Caco-2 (cell line): ENCODE results near the gene TRIP13. TPM values are rescaled to one million over a fixed set of nuclear protein-coding genes. Genes with fewer than 3 reads are reported as not detected.

Experiments used
- BruUV-seq: library from RNA; stranded (reverse); fragments of 400-500 nt; replicated peaks from 2 replicates; lab custom pipeline; 2021; lab: Mats Ljungman, UMichigan
- CTCF ChIA-PET: fragments of 300-600 bp; sonication (Branson Sonifier 250); formaldehyde crosslinking; loops from one replicate; lab custom pipeline; 2022; ENCODE audit warnings: antibody characterized with exemption; lab: Charles Lee
- POLR2A ChIA-PET: fragments of 300-600 bp; sonication (Branson Sonifier 250); formaldehyde crosslinking; loops from one replicate; lab custom pipeline; 2022; ENCODE audit warnings: antibody characterized with exemption; lab: Charles Lee
- DNase-seq, 2 experiments: peaks; one replicate each; pipeline versions ENCODE4 v3.0.0 to v3.0.0-alpha.2; 2020 to 2022
- H3K27me3 ChIP-seq: replicated peaks from 2 replicates; pipeline ENCODE4 v1.6.0; 2011; ENCODE audit warnings: low read length; ENCODE audit not compliant: control insufficient read depth, insufficient read depth
- H3K36me3 ChIP-seq: 2 replicates; pipeline ENCODE4 v1.5.1; 2011; ENCODE audit warnings: low read length; ENCODE audit not compliant: control insufficient read depth, insufficient read depth
- H3K4me1 ChIP-seq: fragments of 250-450 bp; sonication (Bioruptor Pico); 2 replicates; pipeline ENCODE4 v1.5.1; 2020; ENCODE audit warnings: mild to moderate bottlenecking
- H3K4me3 ChIP-seq: 2 replicates; pipeline ENCODE4 v1.5.1; 2011; ENCODE audit warnings: low read depth, mild to moderate bottlenecking, control low read depth, low read length
- H3K9me3 ChIP-seq: fragments of 250-450 bp; sonication (Bioruptor Pico); 2 replicates; pipeline ENCODE4 v1.5.1; 2020; ENCODE audit warnings: mild to moderate bottlenecking, moderate library complexity
- H3K27ac Mint-ChIP-seq: one replicate; pipeline ENCODE4 v1.8.0; 2022; ENCODE audit warnings: mixed read lengths; ENCODE audit not compliant: unreplicated experiment
- H3K27me3 Mint-ChIP-seq: one replicate; pipeline ENCODE4 v1.8.0; 2022; ENCODE audit warnings: mixed read lengths; ENCODE audit not compliant: insufficient read depth, unreplicated experiment
- H3K36me3 Mint-ChIP-seq: one replicate; pipeline ENCODE4 v1.8.0; 2022; ENCODE audit warnings: mild to moderate bottlenecking, mixed read lengths; ENCODE audit not compliant: insufficient read depth, unreplicated experiment
- H3K4me1 Mint-ChIP-seq: one replicate; pipeline ENCODE4 v1.8.0; 2022; ENCODE audit warnings: low read depth, mixed read lengths; ENCODE audit not compliant: unreplicated experiment
- H3K4me3 Mint-ChIP-seq: one replicate; pipeline ENCODE4 v1.8.0; 2022; ENCODE audit warnings: mild to moderate bottlenecking, moderate library complexity, mixed read lengths; ENCODE audit not compliant: unreplicated experiment
- H3K9me3 Mint-ChIP-seq: one replicate; pipeline ENCODE4 v1.8.0; 2022; ENCODE audit warnings: mixed read lengths; ENCODE audit not compliant: unreplicated experiment
- CTCF ChIP-seq, 2 experiments: fragments of 200-600 bp in 1 of 2; IDR thresholded peaks; 1 replicate in 1 of 2; 2 replicates in 1 of 2; pipeline versions ENCODE4 v1.5.1 to v1.8.0; 2011 to 2022; ENCODE audit warnings: antibody characterized with exemption in 1 of 2, control low read depth in 1 of 2, inconsistent platforms in 1 of 2, low read depth in 1 of 2, low read length in 1 of 2, mild to moderate bottlenecking in 1 of 2, moderate library complexity in 1 of 2; ENCODE audit not compliant: insufficient read depth in 1 of 2, severe bottlenecking in 1 of 2, unreplicated experiment in 1 of 2
- intact Hi-C: fragments of 100-400 bp; cut with micrococcal nuclease; formaldehyde crosslinking; loops from one replicate; pipeline ENCODE4 v1.10.0; 2022; ENCODE audit not compliant: unreplicated experiment
- total RNA-seq: library from RNA; stranded (reverse); gene quantifications from 2 replicates; pipeline ENCODE4 v1.2.3, GENCODE V29; 2022

Gene TRIP13
- total RNA-seq, 1 experiment from 2014 or later = 42.5 TPM

GRCh38 chr5:946720-947625 lies 54.3 kb downstream of the TRIP13 start:
- H3K27me3 ChIP-seq = no peaks in the 10 kb centered on the region
- Mint-ChIP-seq H3K4me3 (no peak overlapping the region), H3K36me3 (no peaks in the 10 kb centered on the region), H3K27ac (no peak overlapping the region), H3K27me3 (peaks cover 3% of the 10 kb centered on the region), H3K4me1 (peaks cover 8% of the 10 kb centered on the region), H3K9me3 (peaks cover 10% of the 10 kb centered on the region)
- no peak for DNase-seq
- CTCF ChIA-PET = interaction anchor here (2.2 kb wide), 1 partner anchor 63 kb away, joined by 6 read pairs; no protein-coding TSS in a partner anchor
- no peak overlapping the region for H3K4me3 ChIP-seq
- no peaks in the 10 kb centered on the region for H3K4me1 ChIP-seq
- no peaks in the 10 kb centered on the region for H3K36me3 ChIP-seq
- POLR2A ChIA-PET = no interaction called here
- H3K9me3 ChIP-seq = no peaks in the 10 kb centered on the region; the same call in 1 of the 2 replicates
- no TSS peak for BruUV-seq
- intact Hi-C loops = no loop called here
- TF ChIP-seq CTCF (IDR thresholded peaks at IDR 0.05; ENCODE audit: insufficient read depth in 1 of 2, low read depth in 1 of 2, low read length in 1 of 2, severe bottlenecking in 1 of 2, unreplicated experiment in 1 of 2) = no peak

GRCh38 chr5:947626-948471 lies 55.2 kb downstream of the TRIP13 start:
- Mint-ChIP-seq H3K4me1 (peaks cover 8% of the 10 kb centered on the region), H3K27me3 (peaks cover 3% of the 10 kb centered on the region), H3K36me3 (no peaks in the 10 kb centered on the region), H3K4me3 (no peak overlapping the region), H3K9me3 (peaks cover 10% of the 10 kb centered on the region), H3K27ac (no peak overlapping the region)
- ChIA-PET CTCF (interaction anchor here (0.6 to 1.4 kb wide), 3 partner anchors 24 to 227 kb away, joined by 3 to 5 read pairs (median 4); no protein-coding TSS in a partner anchor), POLR2A (no interaction called here)
- intact Hi-C loops = no loop called here
- BruUV-seq = no TSS peak
- no peaks in the 10 kb centered on the region for H3K27me3 ChIP-seq
- no peaks in the 10 kb centered on the region; the same call in 1 of the 2 replicates for H3K9me3 ChIP-seq
- no peak overlapping the region for H3K4me3 ChIP-seq
- H3K4me1 ChIP-seq = no peaks in the 10 kb centered on the region
- DNase-seq = no peak
- no peaks in the 10 kb centered on the region; the same call in 1 of the 2 replicates for H3K36me3 ChIP-seq
- no peak for TF ChIP-seq CTCF (IDR thresholded peaks at IDR 0.05; ENCODE audit: insufficient read depth in 1 of 2, low read depth in 1 of 2, low read length in 1 of 2, severe bottlenecking in 1 of 2, unreplicated experiment in 1 of 2)
